IMR-90 (cell line): ENCODE measurements around the gene WDFY2. TPM values are rescaled to one million over a fixed set of nuclear protein-coding genes. Genes with fewer than 3 reads are reported as not detected.

Experiments used
- ATAC-seq: fragments of 200-7000 bp; cut with Tn5 transposase; 2 replicates; pipeline ENCODE4 v1.9.1; 2020; ENCODE audit warnings: low read depth, mild to moderate bottlenecking, moderate library complexity
- BruUV-seq: library from RNA; stranded (reverse); fragments of 400-500 nt; replicated peaks from 2 replicates; lab custom pipeline; 2021; lab: Mats Ljungman, UMichigan
- CTCF ChIA-PET: fragments of 300-600 bp; formaldehyde crosslinking; extraction: SDS; loops from one replicate; lab custom pipeline; 2021; ENCODE audit warnings: antibody characterized with exemption; lab: Yijun Ruan, JAX
- POLR2A ChIA-PET: fragments of 300-600 bp; sonication (Branson Sonifier 250); formaldehyde crosslinking; loops from one replicate; lab custom pipeline; 2022; ENCODE audit warnings: antibody characterized with exemption; ENCODE audit not compliant: unreplicated experiment; lab: Charles Lee
- DNase-seq: peaks from one replicate; pipeline ENCODE4 v3.0.0; 2013
- H2AFZ ChIP-seq: replicated peaks from 2 replicates; pipeline ENCODE3; 2013; ENCODE audit warnings: low read length, mild to moderate bottlenecking; ENCODE audit not compliant: poor library complexity
- H2AK5ac ChIP-seq: 2 replicates; pipeline ENCODE4 v1.6.1; 2013; ENCODE audit warnings: low read depth, low read length, inconsistent platforms
- H2AK9ac ChIP-seq: replicated peaks from 2 replicates; pipeline ENCODE3; 2013; ENCODE audit warnings: mild to moderate bottlenecking, low read depth, low read length, moderate library complexity; ENCODE audit not compliant: poor library complexity
- H2BK120ac ChIP-seq: 2 replicates; pipeline ENCODE4 v1.6.1; 2013; ENCODE audit warnings: low read depth, low read length, inconsistent platforms
- H2BK15ac ChIP-seq: 3 replicates; pipeline ENCODE4 v1.6.1; 2013; ENCODE audit warnings: low read depth, low read length, inconsistent platforms
- H2BK20ac ChIP-seq: 2 replicates; pipeline ENCODE4 v1.6.1; 2013; ENCODE audit warnings: low read depth, mild to moderate bottlenecking, inconsistent platforms, low read length, moderate library complexity
- H2BK5ac ChIP-seq: 2 replicates; pipeline ENCODE4 v1.6.1; 2013; ENCODE audit warnings: mild to moderate bottlenecking, low read depth, low read length, inconsistent platforms; ENCODE audit not compliant: poor library complexity, severe bottlenecking
- H3K14ac ChIP-seq: replicated peaks from 2 replicates; pipeline ENCODE4 v1.6.1; 2013; ENCODE audit warnings: low read depth, low read length, inconsistent platforms
- H3K18ac ChIP-seq: 2 replicates; pipeline ENCODE4 v1.6.1; 2013; ENCODE audit warnings: low read depth, low read length, control low read depth
- H3K23ac ChIP-seq: 2 replicates; pipeline ENCODE4 v1.6.1; 2013; ENCODE audit warnings: low read depth, low read length, inconsistent platforms
- H3K27ac ChIP-seq: 2 replicates; pipeline ENCODE4 v1.5.1; 2013; ENCODE audit warnings: mild to moderate bottlenecking, control low read depth, low read length; ENCODE audit not compliant: insufficient read depth
- H3K27me3 ChIP-seq: 2 replicates; pipeline ENCODE4 v1.6.1; 2013; ENCODE audit warnings: low read length; ENCODE audit not compliant: control insufficient read depth, insufficient read depth
- H3K36me3 ChIP-seq: 2 replicates; pipeline ENCODE4 v1.6.1; 2013; ENCODE audit warnings: low read length, mixed read lengths; ENCODE audit not compliant: control insufficient read depth, insufficient read depth
- H3K4ac ChIP-seq: 2 replicates; pipeline ENCODE4 v1.6.1; 2013; ENCODE audit warnings: low read depth, low read length, inconsistent platforms
- H3K4me1 ChIP-seq: 2 replicates; pipeline ENCODE4 v1.6.1; 2013; ENCODE audit warnings: low read length, mixed read lengths; ENCODE audit not compliant: control insufficient read depth, insufficient read depth
- H3K4me2 ChIP-seq: 2 replicates; pipeline ENCODE4 v1.6.1; 2013; ENCODE audit warnings: low read depth, mild to moderate bottlenecking, control low read depth, low read length, moderate library complexity
- H3K4me3 ChIP-seq: 2 replicates; pipeline ENCODE4 v1.5.1; 2013; ENCODE audit warnings: low read depth, mild to moderate bottlenecking, control low read depth, low read length, moderate library complexity; ENCODE audit not compliant: insufficient read depth
- H3K56ac ChIP-seq: 2 replicates; pipeline ENCODE4 v1.6.1; 2013; ENCODE audit warnings: low read length, inconsistent platforms; ENCODE audit not compliant: insufficient read depth; ENCODE audit errors: extremely low read depth
- H3K79me1 ChIP-seq, 2 experiments: 2 replicates each; pipeline ENCODE4 v1.6.1; 2013; ENCODE audit warnings: low read length in 2 of 2, inconsistent platforms in 1 of 2, low read depth in 1 of 2
- H3K9ac ChIP-seq: 2 replicates; pipeline ENCODE4 v1.6.1; 2013; ENCODE audit warnings: low read depth, low read length, control low read depth
- H3K9me1 ChIP-seq: 2 replicates; pipeline ENCODE4 v1.6.1; 2013; ENCODE audit warnings: low read length, inconsistent platforms; ENCODE audit not compliant: insufficient read depth
- H3K9me3 ChIP-seq: 2 replicates; pipeline ENCODE4 v1.6.1; 2013; ENCODE audit warnings: low read length; ENCODE audit not compliant: control insufficient read depth, insufficient read depth
- H4K20me1 ChIP-seq: 2 replicates; pipeline ENCODE4 v1.6.1; 2013; ENCODE audit warnings: low read length, inconsistent platforms; ENCODE audit not compliant: insufficient read depth
- H4K5ac ChIP-seq: 2 replicates; pipeline ENCODE4 v1.6.1; 2013; ENCODE audit warnings: mild to moderate bottlenecking, low read depth, low read length, control low read depth
- H4K8ac ChIP-seq, 2 experiments: 2 replicates each; pipeline ENCODE4 v1.6.1; 2013; ENCODE audit warnings: low read depth in 2 of 2, low read length in 2 of 2, control low read depth in 1 of 2, inconsistent platforms in 1 of 2
- H4K91ac ChIP-seq: 2 replicates; pipeline ENCODE4 v1.6.1; 2013; ENCODE audit warnings: low read depth, low read length, inconsistent platforms; ENCODE audit not compliant: insufficient read depth
- BHLHE40 ChIP-seq: fragments of 150-350 bp; IDR thresholded peaks from 2 replicates; pipeline ENCODE4 v1.6.1; 2016; ENCODE audit warnings: mild to moderate bottlenecking, low read depth, low read length
- CEBPB ChIP-seq: IDR thresholded peaks from 2 replicates; pipeline ENCODE4 v1.6.1; 2012; ENCODE audit warnings: low read depth, low read length, improper control_type of control experiment
- CHD1 ChIP-seq: IDR thresholded peaks from 2 replicates; pipeline ENCODE4 v1.6.1; 2012; ENCODE audit warnings: low read depth, low read length, improper control_type of control experiment
- CTCF ChIP-seq: conservative IDR thresholded peaks from 2 replicates; pipeline ENCODE4 v1.5.1; 2012; ENCODE audit warnings: mild to moderate bottlenecking, low read depth, low read length, improper control_type of control experiment
- ELK1 ChIP-seq: fragments of 150-350 bp; IDR thresholded peaks from 2 replicates; pipeline ENCODE4 v1.6.1; 2016; ENCODE audit warnings: low read depth, mild to moderate bottlenecking, low read length, moderate library complexity, borderline replicate concordance
- FOS ChIP-seq: fragments of 150-350 bp; IDR thresholded peaks from 2 replicates; pipeline ENCODE4 v1.6.1; 2016; ENCODE audit warnings: low read depth, low read length
- MAFK ChIP-seq: IDR thresholded peaks from 2 replicates; pipeline ENCODE4 v1.6.1; 2012; ENCODE audit warnings: low read depth, low read length, improper control_type of control experiment
- MAZ ChIP-seq: IDR thresholded peaks from 2 replicates; pipeline ENCODE4 v1.6.1; 2012; ENCODE audit warnings: low read depth, mild to moderate bottlenecking, low read length, improper control_type of control experiment, moderate library complexity, borderline replicate concordance
- MXI1 ChIP-seq: IDR thresholded peaks from 2 replicates; pipeline ENCODE4 v1.6.1; 2012; ENCODE audit warnings: low read depth, mild to moderate bottlenecking, low read length, moderate library complexity, borderline replicate concordance
- NFE2L2 ChIP-seq: fragments of 150-350 bp; IDR thresholded peaks from 2 replicates; pipeline ENCODE4 v1.6.1; 2016; ENCODE audit warnings: low read depth, mild to moderate bottlenecking, low read length
- POLR2A ChIP-seq: IDR thresholded peaks from 2 replicates; pipeline ENCODE4 v1.6.1; 2012; ENCODE audit warnings: mild to moderate bottlenecking, low read depth, low read length
- RAD21 ChIP-seq: IDR thresholded peaks from 2 replicates; pipeline ENCODE4 v1.6.1; 2012; ENCODE audit warnings: low read length, improper control_type of control experiment
- RCOR1 ChIP-seq: IDR thresholded peaks from 2 replicates; pipeline ENCODE4 v1.6.1; 2012; ENCODE audit warnings: mild to moderate bottlenecking, low read length, improper control_type of control experiment; ENCODE audit not compliant: insufficient replicate concordance
- RFX5 ChIP-seq: IDR thresholded peaks from 2 replicates; pipeline ENCODE4 v1.8.0; 2012; ENCODE audit warnings: low read depth, mild to moderate bottlenecking, low read length, moderate library complexity
- SMC3 ChIP-seq: fragments of 150-350 bp; IDR thresholded peaks from 2 replicates; pipeline ENCODE4 v1.6.1; 2016; ENCODE audit warnings: low read depth, mild to moderate bottlenecking, antibody characterized with exemption, low read length, moderate library complexity
- USF2 ChIP-seq: fragments of 150-350 bp; IDR thresholded peaks from 2 replicates; pipeline ENCODE4 v1.6.1; 2017; ENCODE audit warnings: mild to moderate bottlenecking, antibody characterized with exemption, low read length, low read depth
- WGBS, 2 experiments: methylation state at CpG; one replicate each; pipeline versions ENCODE4 v1.1.5 to v1.1.7; 2013; ENCODE audit warnings: missing lambda C conversion rate in 2 of 2; ENCODE audit not compliant: insufficient read length in 1 of 2; ENCODE audit errors: extremely low coverage in 2 of 2; 5-methylcytosine and 5-hydroxymethylcytosine counted together
- dilution Hi-C: fragments of 300-500 bp; cut with HindIII; formaldehyde crosslinking; loops from one replicate; pipeline ENCODE4 v1.14.3; 2018; ENCODE audit warnings: low sequenced_read_pairs; ENCODE audit not compliant: unreplicated experiment
- in situ Hi-C: fragments of 300-500 bp; cut with MboI; formaldehyde crosslinking; loops from 3 replicates; pipeline ENCODE4 v1.14.3; 2019; ENCODE audit warnings: low sequenced_read_pairs, inconsistent platforms, mixed read lengths
- intact Hi-C: fragments of 100-400 bp; cut with micrococcal nuclease; formaldehyde crosslinking; loops from 2 replicates; pipeline ENCODE4 v1.10.0; 2022
- polyA plus RNA-seq, 3 experiments: library from polyadenylated mRNA; depleted of rRNA; stranded (reverse); fragments of >200 nt; gene quantifications; 2 replicates each; pipeline ENCODE4 v1.2.3, GENCODE V29; 2012; ENCODE audit warnings: low replicate concordance in 1 of 3
- total RNA-seq: library from RNA; depleted of rRNA; stranded (reverse); fragments of >200 nt; gene quantifications from 2 replicates; pipeline ENCODE4 v1.2.3, GENCODE V29; 2012

Gene WDFY2
- total and polyA plus RNA-seq, 2 of the 4 experiments (the other 2 are of a cell fraction) = 4.3 to 5.4 TPM

- dilution Hi-C loops = no loop called here
- ATAC-seq = no peak
- peaks cover 24% of the 10 kb centered on the region for H3K9me1 ChIP-seq
Observed at GRCh38 chr13:51618626-51619025, 34.4 kb downstream of the WDFY2 start.

More at GRCh38 chr13:51618626-51619025, 34.4 kb downstream of the WDFY2 start:
- no peaks in the 10 kb centered on the region for H3K36me3 ChIP-seq
- no peak overlapping the region for H3K4me2 ChIP-seq
- H2AFZ ChIP-seq = no peak overlapping the region
- ChIA-PET POLR2A (no interaction called here), CTCF (no interaction called here)
- H2AK9ac ChIP-seq = peak overlapping the region; percentile 60
- H2BK20ac ChIP-seq = peak overlapping the region; percentile 61
- H3K14ac ChIP-seq = peak overlapping the region; percentile 72
- no peak overlapping the region for H3K27ac ChIP-seq
- H3K79me1 ChIP-seq = peaks cover 36 to 72% of the 10 kb centered on the region in 2 experiments
- no peak overlapping the region for H4K5ac ChIP-seq
- peaks cover 20% of the 10 kb centered on the region for H3K4me1 ChIP-seq
- peak overlapping the region; percentile 15 for H2BK5ac ChIP-seq
- H3K4ac ChIP-seq = peak overlapping the region; percentile 75
- peaks cover 12% of the 10 kb centered on the region; the same call in 1 of the 2 replicates for H4K20me1 ChIP-seq
- H4K91ac ChIP-seq = peak overlapping the region; percentile 46
- H3K27me3 ChIP-seq = no peaks in the 10 kb centered on the region
- peak overlapping the region in 1 of 2 experiments; percentile 44; a peak in 1 of 4 replicates for H4K8ac ChIP-seq
- H2BK120ac ChIP-seq = peak overlapping the region; percentile 42
- peak overlapping the region; percentile 61; the same call in 1 of the 2 replicates for H3K18ac ChIP-seq
- H3K9ac ChIP-seq = no peak overlapping the region
- DNase-seq = no peak
- TF ChIP-seq NFE2L2 = no peak
- TF ChIP-seq CTCF = no peak
- no peak for TF ChIP-seq POLR2A
- TF ChIP-seq BHLHE40 = no peak
- TF ChIP-seq MAZ = no peak
- TF ChIP-seq RCOR1 = no peak
- no peak for TF ChIP-seq CHD1
- TF ChIP-seq RFX5 = no peak
- no peak for TF ChIP-seq MXI1
- no peak for TF ChIP-seq RAD21
- TF ChIP-seq FOS = no peak
- no peak for TF ChIP-seq SMC3
- no peak for TF ChIP-seq USF2
- no peak for TF ChIP-seq CEBPB
- TF ChIP-seq ELK1 = no peak
- no peak for TF ChIP-seq MAFK
- in situ Hi-C loops (no loop called here), intact Hi-C loops (no loop called here)
- H3K23ac ChIP-seq = peak overlapping the region; percentile 84
- peak overlapping the region; percentile 71; the same call in 1 of the 2 replicates for H2AK5ac ChIP-seq
- no peak overlapping the region for H3K56ac ChIP-seq
- no peaks in the 10 kb centered on the region for H3K9me3 ChIP-seq
- no peak overlapping the region for H3K4me3 ChIP-seq
- WGBS, 2 experiments = no CpG with 5 or more reads among the region's 1 CpG
- no TSS peak for BruUV-seq
- peak overlapping the region; percentile 18; the same call in 1 of the 3 replicates for H2BK15ac ChIP-seq
